NCI-H2227 (cell line): ENCODE results near the gene ECM1.

ENCODE experiments used
- DNase-seq: peaks from one replicate; lab custom pipeline; 2025; ENCODE audit not compliant: unreplicated experiment; lab: John Stamatoyannopoulos, UW

The ECM1 gene

DNA sequence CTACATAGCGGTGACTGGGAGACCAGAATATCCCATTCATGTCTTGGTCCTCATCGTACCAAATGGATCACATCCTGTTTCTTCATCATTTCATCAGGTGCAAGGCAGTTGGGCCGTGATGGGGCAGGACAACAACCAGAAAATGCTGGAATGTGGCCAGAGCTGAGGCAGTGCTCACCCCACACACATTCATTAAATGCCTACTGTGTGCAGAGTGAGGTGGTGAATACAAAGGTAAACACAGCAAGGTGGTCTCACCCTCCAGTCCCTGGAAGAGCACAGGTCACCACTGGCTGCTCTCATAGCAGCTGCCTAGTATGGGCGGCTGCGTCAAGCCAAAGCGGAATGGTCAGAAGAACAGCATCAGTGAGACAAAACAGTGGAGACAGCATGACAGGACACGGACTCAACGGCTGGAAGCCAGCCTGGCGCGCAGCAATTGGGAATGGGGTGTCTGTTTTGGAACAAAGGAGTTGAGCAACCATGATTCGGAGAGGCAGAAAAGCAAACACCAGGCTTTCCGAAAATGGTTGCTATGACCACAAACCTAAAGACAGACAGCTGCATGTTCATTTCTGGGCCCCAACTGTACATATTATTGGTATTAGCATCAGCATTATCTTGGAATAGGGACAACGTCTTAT lies 35.7 kb downstream of the ECM1 start:
- DNase-seq: no peak

DNA sequence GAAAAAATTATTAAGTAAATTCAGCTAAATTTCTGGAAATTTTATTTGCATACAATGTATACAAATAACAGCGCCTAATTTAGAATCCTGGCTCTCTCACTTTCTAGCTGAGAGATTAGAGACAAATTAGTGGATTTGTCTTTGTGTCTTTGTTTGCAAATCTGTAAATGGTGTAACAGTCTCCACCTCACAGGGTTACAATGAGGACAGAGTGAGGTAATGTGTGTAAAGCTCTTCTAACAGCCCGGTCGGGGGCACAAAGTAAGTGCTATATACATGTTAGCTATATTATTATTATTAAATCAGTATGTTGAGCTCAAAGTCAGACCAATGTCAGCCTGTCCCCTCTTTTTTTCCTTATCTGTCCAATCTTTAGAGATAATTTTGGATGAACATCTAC lies 36.3 kb downstream of the ECM1 start:
- no peak for DNase-seq

DNA sequence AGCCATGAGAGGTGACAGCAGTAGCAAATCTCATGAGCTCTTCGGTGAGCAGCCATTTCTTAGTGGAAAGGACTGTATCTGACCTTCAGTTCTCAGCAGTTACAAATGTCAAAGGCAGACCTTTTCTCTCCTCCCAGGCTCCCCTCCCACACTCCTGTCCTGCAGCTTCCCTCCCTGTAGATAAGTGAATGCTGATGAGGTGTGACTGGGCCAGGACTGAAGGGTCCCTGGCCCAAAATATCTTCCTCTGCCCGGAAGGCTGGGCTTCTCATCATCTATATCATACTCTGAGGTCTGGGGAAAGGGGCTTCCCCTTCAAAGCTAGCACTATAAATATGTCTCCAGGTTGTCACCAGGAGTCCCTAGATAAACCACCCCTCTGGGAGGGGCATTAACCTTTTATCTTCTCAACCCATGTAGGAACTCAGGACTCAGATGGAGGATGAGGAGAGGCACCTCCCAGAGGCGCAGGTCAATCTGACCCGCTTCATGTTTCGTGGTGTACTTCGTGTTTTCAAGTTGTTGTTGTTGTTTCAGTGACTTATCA lies 37.6 kb downstream of the ECM1 start:
- no peak for DNase-seq

DNA sequence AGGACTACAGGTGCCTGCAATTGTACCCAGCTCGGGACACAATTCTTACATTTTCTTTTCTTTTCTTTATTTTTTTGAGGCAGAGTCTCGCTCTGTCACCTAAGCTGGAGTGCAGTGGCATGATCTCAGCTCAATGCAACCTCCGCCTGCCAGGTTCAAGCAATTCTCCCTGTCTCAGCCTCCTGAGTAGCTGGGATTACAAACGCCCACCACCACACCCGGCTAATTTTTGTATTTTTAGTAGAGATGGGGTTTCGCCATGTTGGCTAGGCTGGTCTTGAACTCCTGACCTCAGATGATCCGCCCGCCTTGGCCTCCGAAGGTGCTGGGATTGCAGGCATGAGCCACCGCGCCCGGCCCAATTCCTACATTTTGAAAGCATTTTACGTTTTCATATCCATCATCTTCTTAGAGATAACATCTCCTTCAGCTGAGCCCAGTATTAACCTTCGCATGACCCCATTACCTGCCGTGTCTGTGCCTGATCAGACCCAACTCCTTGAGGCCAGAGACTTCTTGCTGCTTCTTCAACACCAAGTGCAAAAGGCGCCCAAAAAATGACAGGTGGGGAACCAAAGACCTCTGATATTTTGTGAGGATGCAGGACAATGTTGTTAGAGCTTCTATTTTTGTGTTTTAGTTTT lies 38.5 kb downstream of the ECM1 start:
- DNase-seq: no peak

DNA sequence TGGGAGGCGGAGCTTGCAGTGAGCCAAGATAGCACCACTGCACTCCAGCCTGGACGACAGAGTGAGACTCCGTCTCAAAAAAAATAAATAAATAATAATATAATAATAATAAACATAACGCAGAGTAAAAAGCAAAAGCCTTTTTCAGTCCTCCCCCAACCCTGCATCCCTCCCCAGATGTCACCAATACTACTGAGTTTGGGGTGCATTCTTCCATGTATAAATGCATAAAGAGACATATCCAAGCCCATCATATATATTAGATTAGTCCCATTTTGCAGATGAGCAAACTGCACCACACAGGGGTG lies 40.4 kb downstream of the ECM1 start:
- DNase-seq: no peak

DNA sequence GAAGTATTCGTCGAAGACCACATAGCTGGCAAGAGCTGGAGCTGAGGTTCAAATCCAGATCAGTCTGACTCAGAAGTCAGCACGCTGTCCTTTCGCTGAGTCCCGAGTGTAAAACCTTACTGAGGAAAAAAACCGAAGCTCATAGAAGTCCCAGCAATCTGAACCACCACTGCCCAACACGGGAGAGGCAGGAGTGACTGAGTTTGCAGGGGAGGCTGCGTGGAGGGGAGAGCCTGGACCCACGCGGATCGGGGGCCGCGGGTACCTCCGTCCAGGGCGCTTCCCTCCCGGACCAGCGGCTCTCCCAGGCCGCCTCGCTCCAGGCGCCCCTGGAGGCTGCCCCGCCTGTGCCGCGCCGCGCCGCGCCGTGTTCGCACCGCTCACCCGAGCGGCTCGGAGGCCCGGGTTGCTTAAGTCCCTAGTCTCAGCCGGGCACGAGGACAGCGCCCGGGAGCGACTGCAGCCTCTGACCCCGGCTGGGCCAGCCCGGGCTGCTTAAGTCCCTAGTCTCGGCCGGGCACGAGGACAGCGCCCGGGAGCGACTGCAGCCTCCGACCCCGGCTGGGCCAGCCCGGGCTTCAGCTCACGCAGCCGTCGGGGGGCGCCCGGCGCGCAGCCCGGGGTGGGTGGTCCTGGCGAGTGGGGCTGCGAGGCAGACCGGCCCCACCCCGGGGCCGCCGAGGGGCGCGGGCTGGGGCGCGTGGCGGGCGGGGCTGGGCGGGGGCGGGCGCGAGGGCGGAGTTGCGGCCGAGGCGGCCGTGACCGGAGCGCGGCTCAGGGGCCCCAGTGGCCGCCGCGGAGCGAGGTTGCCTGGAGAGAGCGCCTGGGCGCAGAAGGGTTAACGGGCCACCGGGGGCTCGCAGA lies 41.0 kb downstream of the ECM1 start, which contains the start of gene ADAMTSL4:
Gene ADAMTSL4 (plus strand): TSS at position 777 of the 864 bp plus-strand sequence. CDS start 2,881 bp downstream, outside the sequence.
- DNase-seq: peak; percentile 58

DNA sequence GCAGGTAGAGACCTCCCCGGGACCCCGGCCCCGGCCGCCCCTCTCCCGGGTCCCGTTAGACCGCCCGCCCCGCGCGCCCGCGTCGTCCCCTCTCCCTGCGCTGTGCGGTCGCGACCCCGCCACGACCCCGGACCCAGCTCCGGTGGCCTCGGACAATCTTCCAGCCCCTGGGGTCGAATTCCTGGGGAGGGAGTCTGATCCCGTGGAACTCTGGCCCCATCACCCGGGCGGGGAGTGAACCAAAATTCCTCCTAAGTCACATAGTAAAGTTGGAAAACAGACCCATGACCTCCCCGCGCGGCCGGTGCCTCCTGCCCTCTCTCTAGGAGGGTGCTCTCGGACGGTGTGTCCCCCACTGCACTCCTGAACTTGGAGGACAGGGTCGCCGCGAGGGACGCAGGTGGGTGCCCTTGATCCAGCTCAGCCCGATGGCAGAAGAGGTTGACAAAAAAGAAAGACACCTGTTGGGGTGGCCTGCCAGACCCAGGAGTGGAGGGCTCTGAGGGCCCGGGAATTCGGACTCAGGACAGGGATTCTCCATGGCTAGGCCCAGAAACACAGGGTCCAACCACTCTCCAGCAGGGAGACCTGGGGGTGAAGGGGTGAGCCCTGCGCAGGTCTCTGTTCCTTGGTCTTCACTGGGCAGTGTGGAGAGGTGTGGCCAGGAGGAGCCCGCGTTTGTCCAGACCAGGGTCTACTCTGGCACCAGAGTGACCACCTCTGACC lies 41.8 kb downstream of the ECM1 start:
- DNase-seq: no peak

DNA sequence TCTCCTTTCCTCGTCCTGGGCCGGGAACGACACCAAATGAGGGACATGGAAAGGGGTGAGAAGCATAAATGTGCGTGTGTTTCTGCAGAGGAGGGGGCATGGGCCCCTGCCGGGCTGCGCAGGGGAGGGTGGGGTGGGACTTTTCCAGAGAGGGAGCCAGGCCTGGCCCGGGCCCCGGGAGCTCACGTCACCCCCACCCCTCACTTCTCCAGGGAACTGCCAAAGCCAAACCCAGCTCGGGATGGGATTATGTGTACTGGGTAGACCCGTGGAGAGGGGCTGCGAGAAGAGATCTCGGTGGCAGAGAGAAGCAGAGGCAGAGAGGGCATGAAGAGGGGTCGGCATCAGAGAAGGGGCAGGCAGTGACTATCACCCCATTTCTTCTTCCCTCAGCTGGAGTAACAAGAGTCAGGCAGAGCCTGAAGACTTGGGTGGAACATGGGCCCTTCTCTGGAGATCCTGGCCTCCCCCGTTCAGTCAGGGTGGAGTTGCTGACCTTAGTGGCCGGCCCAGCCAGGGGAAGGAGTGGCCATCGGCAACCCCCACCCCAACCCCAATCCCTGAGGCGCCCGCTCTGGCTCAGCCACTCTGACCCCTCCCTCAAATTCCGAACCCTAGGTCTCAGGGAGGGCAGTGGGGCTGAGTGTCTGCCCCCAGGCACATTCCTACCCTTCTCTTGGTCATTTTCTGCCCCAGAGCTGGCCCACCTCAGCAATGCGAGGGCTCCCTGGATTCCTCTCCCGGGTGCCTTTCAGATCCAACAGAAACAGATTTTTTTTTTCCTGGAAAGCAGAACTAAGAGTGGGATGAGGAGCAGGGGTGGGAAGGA lies 42.5 kb downstream of the ECM1 start:
- DNase-seq: no peak

DNA sequence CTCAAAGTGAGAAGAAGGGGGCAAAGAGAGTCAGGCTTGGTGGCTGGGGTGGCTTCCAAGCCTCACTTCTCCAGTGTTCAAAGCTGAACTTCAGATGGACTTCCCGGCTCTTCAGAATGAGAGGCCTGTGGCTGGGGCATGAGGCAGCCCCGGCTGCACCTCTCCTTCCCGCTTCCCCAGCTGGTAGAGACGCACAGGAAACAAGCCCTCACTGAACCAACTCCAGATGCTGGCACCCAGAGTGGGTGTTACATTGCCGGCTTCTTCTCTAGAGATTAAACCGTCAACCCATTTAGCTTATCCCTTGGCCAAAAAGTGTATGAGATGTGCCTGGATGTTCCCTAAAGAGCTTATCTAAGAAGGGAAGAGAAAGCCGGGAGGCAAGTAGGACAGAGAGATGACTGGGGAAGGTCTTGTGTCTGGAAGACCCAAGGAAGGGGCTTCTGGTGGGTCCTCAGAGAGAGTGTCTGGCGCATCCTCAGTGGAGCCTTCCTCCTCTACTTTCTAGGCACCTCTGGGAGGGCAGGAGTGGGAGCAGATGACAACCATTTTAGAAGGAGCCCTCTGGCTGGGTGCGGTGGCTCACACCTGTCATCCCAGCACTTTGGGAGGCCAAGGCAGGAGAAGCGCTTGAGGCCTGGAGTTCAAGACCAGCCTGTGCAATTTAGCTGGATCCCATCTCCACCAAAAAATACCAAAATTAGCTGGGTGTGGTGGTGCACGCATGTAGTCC lies 43.3 kb downstream of the ECM1 start:
- no peak for DNase-seq

DNA sequence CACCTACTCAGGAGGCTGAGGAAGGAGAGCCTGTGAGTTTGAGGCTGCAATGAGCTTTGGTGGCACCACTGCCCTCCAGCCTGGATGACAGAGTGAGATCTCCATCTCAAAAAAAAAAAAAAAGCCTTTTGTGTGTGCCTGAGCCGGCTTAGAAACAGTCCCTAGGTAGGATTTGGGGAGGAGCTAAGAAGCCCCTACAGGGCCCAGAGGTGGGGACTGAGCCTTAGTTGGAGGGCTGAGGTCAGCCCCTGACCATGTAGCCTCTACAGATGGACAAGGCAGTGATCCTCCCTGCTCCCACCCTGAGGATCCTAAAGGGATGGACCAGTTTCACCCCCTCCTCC lies 43.8 kb downstream of the ECM1 start:
- no peak for DNase-seq

DNA sequence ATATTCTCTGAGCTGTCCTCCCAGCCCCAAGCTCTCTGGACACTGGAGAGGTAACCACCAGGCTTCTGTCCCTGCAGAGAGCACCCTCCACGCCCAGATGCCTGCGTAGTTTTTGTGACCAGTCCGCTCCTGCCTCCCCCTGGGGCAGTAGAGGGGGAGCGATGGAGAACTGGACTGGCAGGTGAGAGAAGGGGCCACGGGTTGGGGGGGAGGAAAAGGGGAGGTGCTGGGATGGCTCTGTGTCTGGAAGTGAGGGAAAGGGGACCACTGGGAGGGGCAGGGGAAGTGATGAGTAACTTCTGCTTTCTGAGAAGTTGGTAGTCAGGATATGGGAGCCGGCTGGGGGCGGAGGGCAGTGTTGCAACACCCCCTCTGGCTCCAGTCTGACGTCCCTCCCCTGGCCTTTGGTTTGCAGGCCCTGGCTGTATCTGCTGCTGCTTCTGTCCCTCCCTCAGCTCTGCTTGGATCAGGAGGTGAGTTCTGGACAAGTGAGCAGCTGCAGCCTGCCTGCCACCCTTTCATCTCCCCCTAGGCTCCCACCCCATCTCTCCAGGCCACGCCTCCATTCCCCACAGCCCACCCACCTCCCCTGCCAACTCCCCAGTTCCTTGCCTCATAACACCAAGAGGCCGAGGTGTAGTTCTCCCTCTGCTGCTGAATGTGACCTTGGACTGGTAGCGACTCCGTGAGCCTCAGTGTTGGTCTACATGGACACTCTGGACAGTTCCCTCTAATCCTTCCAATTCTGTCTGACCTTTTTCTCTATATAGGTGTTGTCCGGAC lies 44.4 kb downstream of the ECM1 start:
- no peak for DNase-seq

DNA sequence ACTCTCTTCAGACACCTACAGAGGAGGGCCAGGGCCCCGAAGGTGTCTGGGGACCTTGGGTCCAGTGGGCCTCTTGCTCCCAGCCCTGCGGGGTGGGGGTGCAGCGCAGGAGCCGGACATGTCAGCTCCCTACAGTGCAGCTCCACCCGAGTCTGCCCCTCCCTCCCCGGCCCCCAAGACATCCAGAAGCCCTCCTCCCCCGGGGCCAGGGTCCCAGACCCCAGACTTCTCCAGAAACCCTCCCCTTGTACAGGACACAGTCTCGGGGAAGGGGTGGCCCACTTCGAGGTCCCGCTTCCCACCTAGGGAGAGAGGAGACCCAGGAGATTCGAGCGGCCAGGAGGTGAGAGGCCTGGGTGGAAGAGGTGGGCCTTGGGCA lies 45.0 kb downstream of the ECM1 start:
- no peak for DNase-seq

DNA sequence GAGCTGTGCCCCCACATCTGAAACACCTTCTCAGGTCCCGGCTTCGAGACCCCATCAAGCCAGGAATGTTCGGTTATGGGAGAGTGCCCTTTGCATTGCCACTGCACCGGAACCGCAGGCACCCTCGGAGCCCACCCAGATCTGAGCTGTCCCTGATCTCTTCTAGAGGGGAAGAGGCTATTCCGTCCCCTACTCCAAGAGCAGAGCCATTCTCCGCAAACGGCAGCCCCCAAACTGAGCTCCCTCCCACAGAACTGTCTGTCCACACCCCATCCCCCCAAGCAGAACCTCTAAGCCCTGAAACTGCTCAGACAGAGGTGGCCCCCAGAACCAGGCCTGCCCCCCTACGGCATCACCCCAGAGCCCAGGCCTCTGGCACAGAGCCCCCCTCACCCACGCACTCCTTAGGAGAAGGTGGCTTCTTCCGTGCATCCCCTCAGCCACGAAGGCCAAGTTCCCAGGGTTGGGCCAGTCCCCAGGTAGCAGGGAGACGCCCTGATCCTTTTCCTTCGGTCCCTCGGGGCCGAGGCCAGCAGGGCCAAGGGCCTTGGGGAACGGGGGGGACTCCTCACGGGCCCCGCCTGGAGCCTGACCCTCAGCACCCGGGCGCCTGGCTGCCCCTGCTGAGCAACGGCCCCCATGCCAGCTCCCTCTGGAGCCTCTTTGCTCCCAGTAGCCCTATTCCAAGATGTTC lies 45.6 kb downstream of the ECM1 start:
- no peak for DNase-seq

DNA sequence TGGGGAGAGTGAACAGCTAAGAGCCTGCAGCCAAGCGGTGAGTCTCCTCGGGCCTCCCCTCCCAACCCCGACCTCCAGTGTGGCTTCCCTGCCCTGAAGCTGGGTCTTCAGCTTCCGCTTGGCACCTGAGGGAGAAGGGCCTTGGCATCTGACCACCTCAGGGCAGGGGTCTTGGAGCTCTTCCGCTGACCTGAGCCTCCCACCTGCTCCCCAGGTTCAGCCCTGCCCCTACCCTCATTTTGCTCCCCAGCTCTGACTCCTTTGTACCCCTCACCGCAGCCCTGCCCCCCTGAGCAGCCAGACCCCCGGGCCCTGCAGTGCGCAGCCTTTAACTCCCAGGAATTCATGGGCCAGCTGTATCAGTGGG lies 46.2 kb downstream of the ECM1 start:
- no peak for DNase-seq

DNA sequence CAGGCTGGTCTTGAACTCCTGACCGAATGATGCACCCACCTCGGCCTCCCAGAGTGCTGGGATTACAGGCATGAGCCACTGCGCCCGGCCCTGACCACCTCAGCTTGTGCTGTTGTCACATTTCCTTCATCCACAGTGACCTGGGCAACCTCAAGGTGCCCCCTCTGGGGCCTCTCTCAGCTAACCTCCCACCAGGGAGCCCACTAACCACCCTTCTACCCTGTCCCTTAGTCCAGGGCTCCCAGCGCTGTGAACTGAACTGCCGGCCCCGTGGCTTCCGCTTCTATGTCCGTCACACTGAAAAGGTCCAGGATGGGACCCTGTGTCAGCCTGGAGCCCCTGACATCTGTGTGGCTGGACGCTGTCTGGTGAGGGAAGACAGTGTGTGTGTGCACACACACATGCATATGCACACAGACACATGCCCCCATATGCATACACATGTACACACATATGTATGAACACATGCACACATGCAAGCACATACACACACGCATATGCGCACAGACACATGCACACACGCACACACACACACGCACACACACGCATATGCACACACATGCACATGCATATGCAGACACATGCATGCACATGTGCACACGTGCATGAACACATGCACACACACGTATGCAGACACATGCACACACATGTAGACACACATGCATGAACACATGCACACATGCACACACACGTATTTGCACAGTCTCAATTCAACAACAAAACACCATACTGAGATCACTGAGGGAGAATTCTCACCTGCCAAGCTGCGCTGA lies 47.5 kb downstream of the ECM1 start:
- no peak for DNase-seq

DNA sequence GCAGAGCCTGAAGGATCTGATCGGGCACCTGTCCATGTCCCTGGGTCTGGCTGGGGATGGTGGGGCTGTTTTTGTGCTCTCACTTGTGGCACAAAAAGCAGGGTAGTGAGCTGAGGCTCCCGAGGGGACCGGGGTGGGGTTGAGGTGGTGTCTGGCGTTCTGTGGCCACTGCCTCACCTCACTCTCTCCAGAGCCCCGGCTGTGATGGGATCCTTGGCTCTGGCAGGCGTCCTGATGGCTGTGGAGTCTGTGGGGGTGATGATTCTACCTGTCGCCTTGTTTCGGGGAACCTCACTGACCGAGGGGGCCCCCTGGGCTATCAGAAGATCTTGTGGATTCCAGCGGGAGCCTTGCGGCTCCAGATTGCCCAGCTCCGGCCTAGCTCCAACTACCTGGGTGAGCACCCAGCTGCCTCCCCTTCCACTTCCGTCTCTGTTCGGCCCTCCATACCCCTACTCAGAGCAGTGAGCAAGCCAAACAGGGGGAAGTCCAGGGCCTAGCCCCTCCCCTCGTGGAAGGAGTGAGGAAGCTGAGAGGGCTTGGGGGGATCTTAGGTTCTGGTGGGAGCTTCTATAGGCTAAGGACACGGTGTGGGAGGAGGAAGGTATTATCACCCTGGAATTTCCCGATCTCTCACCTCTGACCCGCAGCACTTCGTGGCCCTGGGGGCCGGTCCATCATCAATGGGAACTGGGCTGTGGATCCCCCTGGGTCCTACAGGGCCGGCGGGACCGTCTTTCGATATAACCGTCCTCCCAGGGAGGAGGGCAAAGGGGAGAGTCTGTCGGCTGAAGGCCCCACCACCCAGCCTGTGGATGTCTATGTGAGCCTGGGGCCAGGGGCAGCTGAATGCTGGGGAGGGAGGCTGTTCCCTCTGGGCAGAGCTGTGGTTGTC lies 48.3 kb downstream of the ECM1 start:
- no peak for DNase-seq

DNA sequence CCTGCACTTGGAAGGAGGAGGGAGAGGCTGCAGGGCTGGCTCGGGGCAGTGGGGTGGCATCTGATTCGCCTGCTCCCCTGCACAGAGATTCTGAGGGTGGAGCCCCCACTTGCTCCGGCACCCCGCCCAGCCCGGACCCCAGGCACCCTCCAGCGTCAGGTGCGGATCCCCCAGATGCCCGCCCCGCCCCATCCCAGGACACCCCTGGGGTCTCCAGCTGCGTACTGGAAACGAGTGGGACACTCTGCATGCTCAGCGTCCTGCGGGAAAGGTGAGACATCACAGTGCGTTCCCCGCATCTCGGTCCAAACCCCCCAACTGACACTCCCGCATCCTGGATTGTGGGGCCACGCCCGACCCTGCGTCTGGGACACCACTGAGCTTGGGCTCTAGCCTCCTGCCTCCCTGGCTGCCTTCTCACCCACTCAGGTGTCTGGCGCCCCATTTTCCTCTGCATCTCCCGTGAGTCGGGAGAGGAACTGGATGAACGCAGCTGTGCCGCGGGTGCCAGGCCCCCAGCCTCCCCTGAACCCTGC lies 49.2 kb downstream of the ECM1 start:
- no peak for DNase-seq
